T-helper 9 cell (primary cell): Measurements from ENCODE around the gene SSBP4.

Experiments used
- DNase-seq: peaks from one replicate; pipeline ENCODE4 v3.0.0-alpha.2; 2020

The SSBP4 gene

DNA sequence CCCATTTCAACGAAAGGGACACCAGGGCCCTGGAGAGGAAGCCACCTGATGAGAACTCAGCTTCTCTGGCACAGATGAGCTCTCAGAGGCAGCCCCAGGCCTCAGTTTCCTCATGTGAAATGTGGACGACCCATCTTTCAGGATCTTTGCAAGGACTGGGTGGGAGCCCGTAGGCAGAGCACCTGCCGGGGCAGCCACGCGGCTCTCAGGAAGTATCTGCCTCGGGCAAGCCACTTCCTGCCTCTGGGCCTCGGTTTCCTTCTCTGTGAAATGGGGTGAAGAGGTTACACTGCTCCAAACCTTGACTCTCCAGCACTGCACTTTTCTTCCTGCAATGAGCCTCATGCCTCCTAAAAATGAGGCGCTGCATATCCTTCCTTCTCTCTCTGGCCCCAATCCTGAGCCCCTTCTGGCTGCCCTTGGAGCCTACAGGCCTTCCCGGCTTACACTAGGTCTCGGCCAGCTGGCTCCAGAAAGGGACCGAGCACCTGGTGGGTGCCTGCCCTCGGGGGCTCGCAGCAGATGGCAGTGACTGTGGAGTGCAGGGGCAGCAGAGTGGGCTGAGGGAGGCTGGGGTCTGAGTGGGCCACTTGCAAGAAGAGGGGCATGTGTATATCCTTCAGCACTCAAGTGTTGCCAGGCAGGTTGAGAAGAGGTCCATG is 3.5 kb downstream of the SSBP4 start:
- no peak for DNase-seq

GRCh38 chr19:18423258-18424020 is 4.2 kb downstream of the SSBP4 start:
- DNase-seq, result no peak

GRCh38 chr19:18424122-18424889 is 5.1 kb downstream of the SSBP4 start:
- DNase-seq, result no peak

- no peak for DNase-seq
These were observed 5.8 kb downstream of the SSBP4 start for GRCh38 chr19:18424890-18425514.

DNA sequence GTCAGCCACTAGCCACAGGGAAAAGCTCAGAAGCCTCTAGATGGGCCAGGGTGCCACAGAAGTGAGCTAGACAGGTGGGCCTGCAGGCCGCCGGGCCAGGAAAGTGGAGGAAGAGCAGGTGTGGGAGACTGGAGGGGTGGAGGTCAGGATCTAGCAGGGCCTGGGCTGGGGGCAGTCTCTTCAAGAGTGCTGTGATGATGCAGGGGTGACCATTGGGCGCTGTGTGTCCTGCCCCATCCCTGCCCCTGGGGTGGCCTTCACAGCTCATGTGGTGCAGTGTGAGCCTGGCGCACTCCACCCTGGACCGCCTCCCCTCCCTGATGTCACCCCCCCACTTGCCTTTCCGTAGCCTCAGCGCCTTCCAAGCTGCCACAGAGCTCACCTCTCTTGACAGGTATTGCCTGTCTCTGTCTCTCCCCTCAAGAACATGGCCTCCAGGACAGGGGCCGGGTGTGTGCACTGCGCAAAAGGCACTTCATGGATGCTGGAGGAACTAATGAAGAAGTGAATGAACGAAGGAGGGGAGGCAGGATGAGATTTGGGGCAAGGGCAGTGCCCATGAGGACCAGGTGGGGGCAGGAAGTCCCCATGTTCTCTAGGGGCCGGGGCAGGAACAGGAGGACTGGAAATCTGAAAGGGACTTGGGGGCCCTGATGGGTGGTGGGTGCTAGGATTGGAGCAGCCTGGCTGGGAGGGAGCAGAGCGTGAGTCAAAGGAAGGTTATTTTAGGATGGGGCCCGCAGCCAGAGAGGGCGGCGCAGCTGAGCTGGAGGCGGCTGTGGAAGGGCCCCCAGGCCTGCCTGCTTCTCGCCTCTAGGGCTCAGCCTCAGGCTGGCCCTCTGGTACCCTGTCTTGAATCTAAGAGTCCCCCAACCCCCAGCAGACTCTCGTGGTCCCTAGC is 6.6 kb downstream of the SSBP4 start:
- no peak for DNase-seq

GRCh38 chr19:18426416-18426767 is 7.2 kb downstream of the SSBP4 start:
- no peak for DNase-seq

GRCh38 chr19:18427080-18427742 is 8.0 kb downstream of the SSBP4 start:
- no peak for DNase-seq

DNA sequence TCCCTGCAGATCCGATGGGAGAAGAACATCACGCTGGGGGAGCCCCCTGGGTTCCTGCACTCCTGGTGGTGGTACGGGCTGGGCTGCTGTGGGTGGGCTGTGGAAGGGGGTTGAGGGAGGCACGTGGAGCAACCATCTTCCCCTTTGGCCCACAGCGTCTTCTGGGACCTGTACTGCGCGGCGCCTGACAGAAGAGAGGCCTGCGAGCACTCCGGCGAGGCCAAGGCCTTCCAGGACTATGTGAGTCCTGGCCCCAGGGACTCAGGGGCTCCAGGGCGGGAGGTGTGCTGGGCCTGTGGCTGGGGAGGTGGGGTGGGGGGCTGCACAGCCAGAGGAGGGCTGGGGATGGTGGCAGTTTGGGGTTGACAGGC is 8.5 kb downstream of the SSBP4 start:
- DNase-seq, result no peak

DNA sequence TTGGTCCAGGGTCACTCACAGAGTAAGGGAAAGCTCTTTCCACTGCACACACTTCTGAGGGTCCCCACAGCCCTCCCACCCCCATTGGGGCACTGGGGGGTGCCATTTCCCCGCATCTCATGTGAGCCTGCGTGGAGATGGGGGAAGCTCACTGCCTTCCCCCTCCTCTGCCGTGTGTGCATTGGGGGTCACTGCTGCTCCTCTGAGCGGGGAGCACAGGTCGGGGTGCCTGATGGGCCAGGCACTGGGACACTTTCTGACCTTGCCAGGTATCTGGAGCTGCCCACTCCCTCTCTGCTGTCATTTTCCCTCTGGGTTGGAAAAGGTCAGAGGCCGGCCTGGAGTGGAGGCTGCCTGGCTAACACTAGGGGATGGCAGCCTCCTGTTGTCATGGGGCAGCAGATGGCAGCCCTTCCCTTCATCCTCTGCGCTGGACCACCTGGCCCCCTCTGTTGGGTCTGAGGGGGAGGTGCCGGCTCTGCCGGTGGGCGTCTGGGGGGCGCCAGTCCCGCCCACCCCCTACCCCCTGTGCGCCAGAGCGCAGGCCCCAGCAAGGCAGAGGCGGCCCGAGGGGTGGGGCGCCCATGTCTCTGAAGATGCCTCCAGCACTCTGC is 9.1 kb downstream of the SSBP4 start:
- no peak for DNase-seq

DNA sequence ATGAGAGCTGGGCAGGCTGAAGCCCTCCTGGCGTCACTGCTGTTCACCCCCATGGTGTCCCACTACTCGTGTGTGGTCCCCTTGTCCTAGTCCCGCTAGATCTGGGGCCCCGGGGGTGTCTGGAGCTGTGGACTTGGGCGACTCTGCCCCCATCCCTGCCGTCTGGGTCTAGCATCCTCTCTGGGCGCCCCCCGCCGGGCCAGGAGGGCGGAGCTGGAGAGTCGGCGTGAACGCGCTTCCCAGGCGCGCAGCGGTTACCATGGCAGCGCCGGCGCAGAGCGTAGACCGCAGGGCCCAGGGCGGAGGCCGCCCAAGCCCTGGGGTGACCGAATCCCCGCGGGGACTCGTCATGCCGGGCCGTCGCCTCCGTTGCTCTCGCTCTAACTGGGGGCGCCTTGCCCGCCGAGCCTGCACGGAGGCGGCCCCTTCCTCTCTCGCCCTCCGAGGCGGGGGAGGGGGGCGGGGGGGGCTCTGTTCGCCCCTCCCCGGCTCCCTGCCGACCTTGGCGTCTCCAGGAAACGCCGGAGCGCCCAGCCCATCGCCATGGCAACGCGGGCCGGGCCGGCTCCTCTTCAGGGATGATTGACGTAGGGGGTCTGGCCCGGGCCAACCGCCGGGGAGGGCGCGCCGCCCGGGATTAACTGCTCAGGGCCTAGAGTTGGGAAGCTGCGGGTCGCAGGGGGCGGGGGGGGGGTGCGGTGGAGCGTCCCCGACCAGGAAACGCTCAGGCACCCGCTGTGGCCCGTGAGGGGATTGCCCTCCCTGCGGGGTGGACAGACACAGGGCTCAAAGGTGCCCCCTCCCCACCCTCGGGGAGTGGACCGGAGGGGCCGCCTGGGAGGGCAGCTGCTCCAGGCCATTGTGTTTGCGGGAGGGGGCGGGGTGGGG is 9.8 kb downstream of the SSBP4 start:
- DNase-seq, result peak; percentile 84

DNA sequence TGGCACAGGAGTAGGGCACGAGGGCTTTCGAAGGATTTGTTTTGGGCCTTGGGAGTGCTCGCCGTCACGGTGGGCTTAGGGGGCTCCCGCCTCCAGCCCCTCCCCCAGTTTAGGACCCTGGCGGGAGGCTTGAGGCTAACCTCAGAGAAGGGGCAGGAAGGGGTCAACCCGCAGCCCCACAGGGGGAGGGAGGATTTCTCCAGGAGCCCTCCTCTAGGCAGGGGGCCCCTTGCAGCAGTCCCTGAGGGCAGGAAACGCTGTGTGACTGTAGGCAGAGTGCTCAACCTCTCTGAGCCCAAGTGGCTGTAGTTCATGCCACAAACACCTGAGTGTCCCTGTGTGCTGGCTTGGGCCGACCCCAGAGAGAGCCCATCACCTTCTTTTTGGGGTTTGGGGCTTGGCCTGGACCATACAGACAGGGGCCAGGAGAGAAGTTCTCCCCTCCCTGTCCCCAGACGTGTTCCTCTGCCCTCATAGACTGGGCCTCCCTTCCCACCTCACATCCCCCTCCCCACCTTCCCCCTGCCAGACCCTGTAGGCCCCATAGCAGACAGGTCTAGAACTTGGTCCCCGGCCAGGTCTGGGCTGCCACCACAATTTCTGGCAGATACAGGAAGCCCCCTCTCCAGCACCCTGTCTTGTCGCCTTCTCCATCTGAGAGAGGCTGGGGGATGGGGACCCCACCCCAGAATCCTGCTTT is 10.7 kb downstream of the SSBP4 start:
- no peak for DNase-seq

GRCh38 chr19:18430417-18431144 is 11.4 kb downstream of the SSBP4 start:
- no peak for DNase-seq

DNA sequence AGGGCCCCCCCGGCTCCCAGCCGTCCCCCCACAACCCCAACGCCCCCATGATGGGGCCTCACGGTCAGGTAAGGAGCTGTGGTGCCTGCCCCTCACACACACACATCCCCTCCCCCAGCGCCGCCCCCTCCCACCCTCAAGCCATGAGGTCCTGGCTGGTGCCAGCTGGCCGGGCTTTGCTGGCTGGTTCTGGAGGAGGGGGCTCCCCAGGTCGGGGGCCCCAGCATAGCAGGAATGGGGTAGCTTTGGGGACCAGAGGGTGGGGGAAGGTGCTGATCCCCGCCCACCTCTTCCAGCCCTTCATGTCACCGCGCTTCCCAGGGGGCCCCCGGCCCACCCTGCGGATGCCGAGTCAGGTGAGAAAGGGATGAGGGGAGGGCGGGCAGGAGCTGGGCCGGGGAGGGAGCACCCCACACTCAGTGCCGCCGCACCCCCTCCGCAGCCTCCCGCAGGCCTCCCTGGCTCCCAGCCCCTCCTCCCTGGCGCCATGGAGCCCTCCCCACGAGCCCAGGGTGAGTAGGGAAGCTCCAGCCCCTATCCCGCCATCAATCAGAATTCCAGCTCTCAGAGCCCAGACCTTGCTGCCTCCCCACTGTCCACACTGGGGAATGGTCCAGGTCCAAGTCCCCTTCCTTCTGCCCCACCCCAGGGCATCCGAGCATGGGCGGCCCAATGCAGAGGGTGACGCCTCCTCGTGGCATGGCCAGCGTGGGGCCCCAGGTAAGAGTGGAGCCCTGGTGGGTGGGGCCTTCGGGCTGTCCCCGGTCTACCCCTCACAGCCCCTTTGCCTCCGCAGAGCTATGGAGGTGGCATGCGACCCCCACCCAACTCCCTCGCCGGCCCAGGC is 12.4 kb downstream of the SSBP4 start:
- no peak for DNase-seq

DNA sequence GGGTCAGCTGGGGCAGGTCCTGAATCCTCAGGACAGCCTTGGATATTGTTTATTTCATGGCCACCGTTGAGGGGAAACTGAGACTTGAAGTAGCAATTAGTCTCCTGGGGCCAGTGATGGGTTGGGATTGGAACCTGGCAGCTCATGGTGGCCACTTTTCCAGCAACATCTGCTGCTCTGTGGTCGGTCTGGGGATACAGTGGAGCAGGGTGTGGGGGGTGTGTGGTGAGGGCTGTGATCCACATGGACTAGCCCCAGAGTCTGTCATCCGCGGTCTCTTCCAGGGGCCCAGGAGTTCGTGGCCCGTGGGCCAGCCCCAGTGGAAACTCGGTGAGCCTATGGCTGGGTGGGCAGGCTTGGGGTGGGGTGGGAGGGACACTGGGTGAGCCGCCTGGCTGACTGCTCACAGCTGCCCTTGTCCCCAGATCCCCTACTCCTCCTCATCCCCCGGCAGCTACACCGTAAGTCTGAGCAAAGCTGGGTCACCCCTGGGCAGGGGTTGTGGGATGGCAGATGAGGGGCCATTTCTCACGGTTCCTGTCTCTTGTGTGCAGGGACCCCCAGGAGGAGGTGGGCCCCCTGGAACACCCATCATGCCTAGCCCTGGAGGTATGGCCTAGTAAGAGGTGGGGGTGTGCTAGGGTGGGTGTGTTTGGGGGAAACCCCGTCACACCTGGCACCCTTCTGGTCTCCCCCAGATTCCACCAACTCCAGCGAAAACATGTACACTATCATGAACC is 13.2 kb downstream of the SSBP4 start:
- DNase-seq, result no peak

DNA sequence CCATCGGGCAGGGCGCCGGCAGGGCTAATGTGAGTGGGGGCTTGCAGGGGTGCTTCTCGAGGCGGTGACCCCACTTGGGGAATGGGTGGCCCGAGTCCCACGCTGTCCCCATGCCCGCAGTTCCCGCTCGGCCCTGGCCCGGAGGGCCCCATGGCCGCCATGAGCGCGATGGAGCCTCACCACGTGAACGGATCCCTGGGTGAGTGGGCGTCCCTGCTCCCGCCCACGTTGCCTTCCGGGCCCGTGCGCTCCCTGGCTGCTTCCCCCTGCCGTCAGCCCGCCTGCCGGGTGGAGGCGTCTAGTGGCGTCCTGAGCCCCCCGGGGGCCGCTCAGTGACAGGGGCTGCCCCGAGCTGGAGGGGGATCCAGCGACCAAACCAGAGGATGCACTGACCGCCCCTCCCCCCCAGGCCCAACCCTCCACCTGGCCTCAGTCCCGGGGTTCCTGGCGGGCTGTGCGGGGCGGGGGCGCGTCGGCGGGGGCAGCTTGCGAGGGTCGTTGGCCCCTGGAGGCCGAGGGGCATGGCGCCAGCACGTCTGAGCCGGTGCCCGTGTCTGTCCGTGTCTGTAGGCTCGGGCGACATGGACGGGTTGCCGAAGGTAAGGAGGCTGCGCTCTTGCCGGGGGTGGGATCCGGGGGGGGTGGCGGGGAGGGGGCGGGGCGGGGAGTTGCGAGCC is 14.0 kb downstream of the SSBP4 start:
- no peak for DNase-seq

- DNase-seq, result no peak
These were observed 14.7 kb downstream of the SSBP4 start for GRCh38 chr19:18433735-18434398.
